ENCODE measurements around the gene PPIL6.

The PPIL6 gene

GRCh38 chr6:109446072-109446471, 5.6 kb upstream of the PPIL6 start:
- in situ Hi-C loops (cut with MboI; ENCODE audit: low pct_unique_long_range_greater_than_20kb, low sequenced_read_pairs, unreplicated experiment), result no loop called here
- no peak for TF ChIP-seq CTCF (IDR thresholded peaks at IDR 0.05; ENCODE audit: extremely low read depth, insufficient read depth, missing control alignments)
- no peak for DNase-seq (ENCODE audit: low spot score)

- in situ Hi-C loops (cut with MboI; ENCODE audit: low pct_unique_long_range_greater_than_20kb, low sequenced_read_pairs, unreplicated experiment), result no loop called here
- TF ChIP-seq CTCF (IDR thresholded peaks at IDR 0.05; ENCODE audit: extremely low read depth, insufficient read depth, missing control alignments), result no peak
Measured at GRCh38 chr6:109445382-109445781, 5.0 kb upstream of the PPIL6 start.

GRCh38 chr6:109443425-109443950, 3.1 kb upstream of the PPIL6 start:
- no peak for TF ChIP-seq CTCF (IDR thresholded peaks at IDR 0.05; ENCODE audit: extremely low read depth, insufficient read depth, missing control alignments)
- no peak for DNase-seq (ENCODE audit: low spot score)
- in situ Hi-C loops (cut with MboI; ENCODE audit: low pct_unique_long_range_greater_than_20kb, low sequenced_read_pairs, unreplicated experiment), result no loop called here

More at GRCh38 chr6:109445382-109445781, 5.0 kb upstream of the PPIL6 start:
- DNase-seq (ENCODE audit: low spot score), result no peak

GRCh38 chr6:109442393-109442924, 2.0 kb upstream of the PPIL6 start:
- in situ Hi-C loops (cut with MboI; ENCODE audit: low pct_unique_long_range_greater_than_20kb, low sequenced_read_pairs, unreplicated experiment), result no loop called here
- TF ChIP-seq CTCF (IDR thresholded peaks at IDR 0.05; ENCODE audit: extremely low read depth, insufficient read depth, missing control alignments), result no peak
- DNase-seq (ENCODE audit: low spot score), result no peak

- in situ Hi-C loops (cut with MboI; ENCODE audit: low pct_unique_long_range_greater_than_20kb, low sequenced_read_pairs, unreplicated experiment), result no loop called here
- DNase-seq (ENCODE audit: low spot score), result peak; percentile 51
- TF ChIP-seq CTCF (IDR thresholded peaks at IDR 0.05; ENCODE audit: extremely low read depth, insufficient read depth, missing control alignments), result no peak
Measured at GRCh38 chr6:109441069-109441816, 815 bp upstream of the PPIL6 start.

GRCh38 chr6:109436041-109436440, 4.4 kb downstream of the PPIL6 start:
- DNase-seq (ENCODE audit: low spot score), result no peak
- in situ Hi-C loops (cut with MboI; ENCODE audit: low pct_unique_long_range_greater_than_20kb, low sequenced_read_pairs, unreplicated experiment), result no loop called here
- TF ChIP-seq CTCF (IDR thresholded peaks at IDR 0.05; ENCODE audit: extremely low read depth, insufficient read depth, missing control alignments), result no peak
